ENCODE measurements around the gene GLS.
"Not testable (repeated sequence)": the region's sequence is repeated elsewhere in the genome, so short reads cannot be mapped to it uniquely, and the experiment has no call there.

- TF ChIP-seq CTCF (IDR thresholded peaks at IDR 0.05 in 4 of 5, conservative IDR thresholded peaks at IDR 0.05 in 1 of 5); POLR2A (IDR thresholded peaks at IDR 0.05): not testable (repeated sequence)
Measured at GRCh38 chr2:190853022-190853421, 27.6 kb upstream of the GLS start.

Measured in gastrocnemius medialis (tissue), 4 donors.